CD14-positive monocyte (primary cell): ENCODE data around the gene SEC16A. TPM values are rescaled to one million over a fixed set of nuclear protein-coding genes. Genes with fewer than 3 reads are reported as not detected.
A peak's percentile ranks its signal among the peaks of the same experiment; 100 is the strongest.

Experiments used
- DNase-seq, 3 donors: peaks; one replicate each; pipeline ENCODE4 v3.0.0-alpha.2; 2011 to 2022
- H2AFZ ChIP-seq: 2 replicates; pipeline ENCODE4 v1.6.0; 2012; ENCODE audit warnings: mild to moderate bottlenecking, low read depth, low read length, inconsistent platforms; ENCODE audit not compliant: insufficient read depth, poor library complexity, severe bottlenecking
- H3K27ac ChIP-seq, 2 donors: 1 replicate in 1 of 2; 2 replicates in 1 of 2; pipeline ENCODE4 v1.5.1; 2012 to 2013; ENCODE audit warnings: low read length in 2 of 2, control low read depth in 1 of 2, inconsistent platforms in 1 of 2, low read depth in 1 of 2, mild to moderate bottlenecking in 1 of 2
- H3K27me3 ChIP-seq, 2 donors: one replicate each; pipeline versions ENCODE4 v1.6.0 to v1.6.1; 2011 to 2013; ENCODE audit warnings: low read length in 2 of 2; ENCODE audit not compliant: control insufficient read depth in 2 of 2, insufficient read depth in 2 of 2
- H3K36me3 ChIP-seq, 2 donors: replicated peaks in 1 of 2; 1 replicate in 1 of 2; 2 replicates in 1 of 2; pipeline versions ENCODE4 v1.5.1 to v1.6.1; 2012 to 2013; ENCODE audit warnings: low read length in 2 of 2, control low read depth in 1 of 2, inconsistent platforms in 1 of 2, mild to moderate bottlenecking in 1 of 2; ENCODE audit not compliant: insufficient read depth in 2 of 2, control insufficient read depth in 1 of 2
- H3K4me1 ChIP-seq, 2 donors: 1 replicate in 1 of 2; 2 replicates in 1 of 2; pipeline versions ENCODE4 v1.5.1 to v1.6.1; 2012 to 2013; ENCODE audit warnings: low read length in 2 of 2, control low read depth in 1 of 2, inconsistent platforms in 1 of 2, mild to moderate bottlenecking in 1 of 2, moderate library complexity in 1 of 2; ENCODE audit not compliant: insufficient read depth in 2 of 2, control insufficient read depth in 1 of 2
- H3K4me2 ChIP-seq: replicated peaks from 2 replicates; pipeline ENCODE3; 2012; ENCODE audit warnings: low read length, moderate library complexity, mild to moderate bottlenecking; ENCODE audit not compliant: poor library complexity, severe bottlenecking; ENCODE audit errors: extremely low read depth
- H3K4me3 ChIP-seq, 3 experiments: fragments of 200-600 bp in 1 of 3; sonication (generic) in 1 of 3; replicated peaks in 1 of 3; 1 replicate in 2 of 3; 2 replicates in 1 of 3; pipeline ENCODE4 v1.5.1; 2011 to 2013; ENCODE audit warnings: low read length in 3 of 3, mild to moderate bottlenecking in 3 of 3, control low read depth in 2 of 3, low read depth in 2 of 3, inconsistent platforms in 1 of 3, moderate library complexity in 1 of 3
- H3K79me2 ChIP-seq: 2 replicates; pipeline ENCODE4 v1.6.0; 2012; ENCODE audit warnings: mild to moderate bottlenecking, control low read depth, inconsistent platforms, low read length, moderate library complexity; ENCODE audit not compliant: insufficient read depth
- H3K9ac ChIP-seq: 2 replicates; pipeline ENCODE4 v1.6.0; 2017; ENCODE audit warnings: low read length, mild to moderate bottlenecking; ENCODE audit not compliant: insufficient read depth, poor library complexity, severe bottlenecking
- H3K9me3 ChIP-seq, 2 donors: replicated peaks in 1 of 2; 1 replicate in 1 of 2; 2 replicates in 1 of 2; pipeline versions ENCODE4 v1.5.1 to v1.6.1; 2012 to 2013; ENCODE audit warnings: low read length in 2 of 2, control low read depth in 1 of 2; ENCODE audit not compliant: control insufficient read depth in 1 of 2, insufficient read depth in 1 of 2
- H4K20me1 ChIP-seq: 2 replicates; pipeline ENCODE4 v1.6.0; 2012; ENCODE audit warnings: mild to moderate bottlenecking, low read length, control low read depth, moderate library complexity; ENCODE audit not compliant: insufficient read depth
- H3K27ac Mint-ChIP-seq, 7 donors: one replicate each; pipeline ENCODE4 v1.8.0; 2020; ENCODE audit warnings: mild to moderate bottlenecking in 7 of 7, mixed read lengths in 7 of 7, moderate library complexity in 6 of 7, inconsistent platforms in 2 of 7
- H3K27me3 Mint-ChIP-seq, 3 donors: one replicate each; pipeline ENCODE4 v1.8.0; 2021 to 2022; ENCODE audit warnings: low read depth in 3 of 3, mild to moderate bottlenecking in 3 of 3, mixed read lengths in 3 of 3, moderate library complexity in 3 of 3, inconsistent platforms in 1 of 3
- H3K36me3 Mint-ChIP-seq, 2 donors: one replicate each; pipeline ENCODE4 v1.8.0; 2020; ENCODE audit warnings: mixed read lengths in 2 of 2, inconsistent platforms in 1 of 2, mild to moderate bottlenecking in 1 of 2
- H3K4me1 Mint-ChIP-seq: one replicate; pipeline ENCODE4 v1.8.0; 2020; ENCODE audit warnings: mild to moderate bottlenecking, mixed read lengths
- H3K4me3 Mint-ChIP-seq, 2 donors: one replicate each; pipeline ENCODE4 v1.8.0; 2020; ENCODE audit warnings: mild to moderate bottlenecking in 2 of 2, mixed read lengths in 2 of 2, moderate library complexity in 1 of 2
- H3K9me3 Mint-ChIP-seq, 7 donors: one replicate each; pipeline ENCODE4 v1.8.0; 2020 to 2022; ENCODE audit warnings: mixed read lengths in 7 of 7, mild to moderate bottlenecking in 6 of 7, moderate library complexity in 6 of 7, inconsistent platforms in 2 of 7
- CTCF ChIP-seq: fragments of 200-600 bp; IDR thresholded peaks from one replicate; pipeline ENCODE4 v1.8.0; 2022; ENCODE audit warnings: antibody characterized with exemption, mild to moderate bottlenecking
- WGBS: methylation state at CpG from one replicate; pipeline ENCODE4 v1.1.5; 2013; ENCODE audit warnings: missing lambda C conversion rate; ENCODE audit not compliant: insufficient coverage; 5-methylcytosine and 5-hydroxymethylcytosine counted together
- intact Hi-C, 2 donors: fragments of 100-400 bp; cut with micrococcal nuclease; formaldehyde crosslinking; loops; one replicate each; pipeline versions ENCODE4 v1.15.0 to v1.15.1; 2023
- polyA plus RNA-seq, 3 donors: library from polyadenylated mRNA; depleted of rRNA in 1 of 3; unstranded in 2 of 3; stranded (reverse) in 1 of 3; fragments of 300-500 nt in 2 of 3; fragments of >200 nt in 1 of 3; fragmentation: Illumina TruSeq in 2 of 3; gene quantifications; 1 replicate in 2 of 3; 2 replicates in 1 of 3; pipeline ENCODE4 v1.2.3, GENCODE V29; 2012 to 2021

The SEC16A gene
- polyA plus RNA-seq, 3 donors: 11.1 to 36.8 (median 19.1) TPM

- no peaks in the 10 kb centered on the region for H3K4me1 Mint-ChIP-seq
- peaks cover 0 to 2% of the 10 kb centered on the region in 2 donors for H3K9me3 ChIP-seq
- no peak overlapping the region for H3K27ac Mint-ChIP-seq
- H3K9ac ChIP-seq: no peak overlapping the region
- peaks cover 94% of the 10 kb centered on the region for H4K20me1 ChIP-seq
- H3K4me1 ChIP-seq: no peaks in the 10 kb centered on the region
- no peaks in the 10 kb centered on the region for H3K79me2 ChIP-seq
- peaks cover 0 to 5% (median 0%) of the 10 kb centered on the region in 7 donors for H3K9me3 Mint-ChIP-seq
- no peak for DNase-seq
- no peak overlapping the region for H3K4me3 Mint-ChIP-seq
- H3K36me3 Mint-ChIP-seq: peaks cover 47 to 69% of the 10 kb centered on the region in 2 donors
- intact Hi-C loops: no loop called here
- WGBS: 96% methylated on average over 54 of the region's 56 CpGs
- no peaks in the 10 kb centered on the region for H3K27me3 ChIP-seq
- H3K36me3 ChIP-seq: peaks cover 73 to 76% of the 10 kb centered on the region in 2 donors
- H3K27me3 Mint-ChIP-seq: peaks cover 0 to 2% (median 0%) of the 10 kb centered on the region in 3 donors
- no peak overlapping the region for H2AFZ ChIP-seq
- H3K27ac ChIP-seq: no peak overlapping the region
- no peak overlapping the region for H3K4me2 ChIP-seq
- H3K4me3 ChIP-seq: no peak overlapping the region
- no peak for TF ChIP-seq CTCF
Observed at GRCh38 chr9:136496801-136497620, 14.2 kb upstream of the SEC16A start.

- Histone ChIP-seq H3K4me3 (no peak overlapping the region), H4K20me1 (peaks cover 86% of the 10 kb centered on the region), H3K36me3 (peaks cover 65 to 67% of the 10 kb centered on the region in 2 donors), H3K9ac (no peak overlapping the region), H3K27me3 (no peaks in the 10 kb centered on the region), H3K9me3 (peaks cover 0 to 2% of the 10 kb centered on the region in 2 donors), H3K4me2 (no peak overlapping the region), H2AFZ (no peak overlapping the region), H3K4me1 (no peaks in the 10 kb centered on the region), H3K79me2 (no peaks in the 10 kb centered on the region), H3K27ac (no peak overlapping the region)
- intact Hi-C loops: no loop called here
- DNase-seq: no peak
- no peaks in the 10 kb centered on the region for H3K4me1 Mint-ChIP-seq
- peak overlapping the region in 2 of 7 donors; percentile 24 to 79 for H3K27ac Mint-ChIP-seq
- peaks cover 42 to 62% of the 10 kb centered on the region in 2 donors for H3K36me3 Mint-ChIP-seq
- H3K27me3 Mint-ChIP-seq: peaks cover 0 to 2% (median 0%) of the 10 kb centered on the region in 3 donors
- peaks cover 0 to 5% (median 0%) of the 10 kb centered on the region in 7 donors for H3K9me3 Mint-ChIP-seq
- no peak overlapping the region for H3K4me3 Mint-ChIP-seq
- WGBS: 91% methylated on average over 17 of the region's 18 CpGs
- TF ChIP-seq CTCF: no peak
Observed at GRCh38 chr9:136496181-136496580, 13.3 kb upstream of the SEC16A start.
